Measurements from ENCODE around the gene SLC12A7.

The SLC12A7 gene

DNA sequence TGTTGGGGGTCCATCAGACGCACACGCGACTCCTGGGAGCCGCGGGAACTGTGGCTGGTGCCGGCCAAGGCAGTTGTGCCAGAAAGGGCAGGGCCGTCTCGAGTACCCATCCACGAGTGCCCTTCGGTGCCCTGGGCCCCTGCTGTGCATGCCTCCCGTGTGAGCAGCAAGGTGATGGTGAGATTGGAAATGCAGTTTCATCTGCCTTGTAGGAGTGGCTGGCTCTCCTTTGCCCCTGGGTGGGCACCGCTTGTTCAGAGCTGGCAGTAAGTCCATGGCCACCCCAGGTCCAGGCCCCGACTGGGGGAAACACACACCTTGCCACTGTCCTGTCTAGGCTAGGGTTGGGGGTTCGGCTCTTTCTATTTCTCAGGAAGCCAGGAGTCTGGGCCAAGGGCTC, 97.5 kb downstream of the SLC12A7 start:
- no peak overlapping the region for H3K9ac ChIP-seq (ENCODE audit: low read depth, low read length, poor library complexity, severe bottlenecking)
- H3F3A ChIP-seq (ENCODE audit: low read depth): no peaks in the 10 kb centered on the region
- H4K20me1 ChIP-seq (ENCODE audit: insufficient read depth, low read length, poor library complexity, severe bottlenecking): peaks cover 33% of the 10 kb centered on the region
- no peak overlapping the region for H3K4me2 ChIP-seq (ENCODE audit: low read depth, low read length, poor library complexity, severe bottlenecking)
- no peaks in the 10 kb centered on the region for H3K9me2 ChIP-seq (replicated peaks; ENCODE audit: low read depth, low read length)
- H3K79me2 ChIP-seq (ENCODE audit: insufficient read depth, low read length): peaks cover 50% of the 10 kb centered on the region
- no peak overlapping the region for H2AFZ ChIP-seq (ENCODE audit: low read length)
- peaks cover 19% of the 10 kb centered on the region for H3K4me1 ChIP-seq (ENCODE audit: insufficient read depth, low read length, poor library complexity, severe bottlenecking)
- no peaks in the 10 kb centered on the region; the same call in 1 of the 2 replicates for H3K36me3 ChIP-seq (ENCODE audit: insufficient read depth, low read length)
- no peak overlapping the region for H3K4me3 ChIP-seq (ENCODE audit: low read length, poor library complexity, severe bottlenecking)
- TF ChIP-seq, protein P1, sequence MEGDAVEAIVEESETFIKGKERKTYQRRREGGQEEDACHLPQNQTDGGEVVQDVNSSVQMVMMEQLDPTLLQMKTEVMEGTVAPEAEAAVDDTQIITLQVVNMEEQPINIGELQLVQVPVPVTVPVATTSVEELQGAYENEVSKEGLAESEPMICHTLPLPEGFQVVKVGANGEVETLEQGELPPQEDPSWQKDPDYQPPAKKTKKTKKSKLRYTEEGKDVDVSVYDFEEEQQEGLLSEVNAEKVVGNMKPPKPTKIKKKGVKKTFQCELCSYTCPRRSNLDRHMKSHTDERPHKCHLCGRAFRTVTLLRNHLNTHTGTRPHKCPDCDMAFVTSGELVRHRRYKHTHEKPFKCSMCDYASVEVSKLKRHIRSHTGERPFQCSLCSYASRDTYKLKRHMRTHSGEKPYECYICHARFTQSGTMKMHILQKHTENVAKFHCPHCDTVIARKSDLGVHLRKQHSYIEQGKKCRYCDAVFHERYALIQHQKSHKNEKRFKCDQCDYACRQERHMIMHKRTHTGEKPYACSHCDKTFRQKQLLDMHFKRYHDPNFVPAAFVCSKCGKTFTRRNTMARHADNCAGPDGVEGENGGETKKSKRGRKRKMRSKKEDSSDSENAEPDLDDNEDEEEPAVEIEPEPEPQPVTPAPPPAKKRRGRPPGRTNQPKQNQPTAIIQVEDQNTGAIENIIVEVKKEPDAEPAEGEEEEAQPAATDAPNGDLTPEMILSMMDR (conservative IDR thresholded peaks at IDR 0.05; ENCODE audit: low read length): no peak
- TF ChIP-seq EZH2phosphoT487 (IDR thresholded peaks at IDR 0.05; ENCODE audit: borderline replicate concordance): no peak
- H3K9me3 ChIP-seq (ENCODE audit: insufficient read depth, low read depth, low read length): no peaks in the 10 kb centered on the region
- no peaks in the 10 kb centered on the region for H3K27me3 ChIP-seq (ENCODE audit: insufficient read depth, low read length, poor library complexity, severe bottlenecking)

DNA sequence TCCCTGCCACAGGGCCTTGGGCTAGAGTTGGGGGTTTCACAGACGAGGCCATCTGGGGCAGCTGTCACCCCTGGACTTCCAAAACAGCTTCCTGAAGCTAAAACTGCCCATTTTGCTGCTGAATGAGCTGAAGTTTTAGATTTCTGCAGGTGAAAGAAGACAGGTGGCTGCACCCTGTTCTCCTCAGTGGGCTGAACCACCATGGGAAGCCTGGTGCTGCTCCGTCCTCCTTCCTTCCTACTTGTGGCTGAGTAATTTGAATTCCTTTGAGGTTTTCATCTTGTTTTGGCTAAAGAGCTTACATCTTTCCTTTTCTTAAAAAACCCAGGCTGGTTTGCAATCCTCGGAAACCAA, 97.9 kb downstream of the SLC12A7 start:
- Histone ChIP-seq H3K79me2 (ENCODE audit: insufficient read depth, low read length) (peaks cover 54% of the 10 kb centered on the region), H2AFZ (ENCODE audit: low read length) (no peak overlapping the region), H3K9ac (ENCODE audit: low read depth, low read length, poor library complexity, severe bottlenecking) (no peak overlapping the region), H3K9me3 (ENCODE audit: insufficient read depth, low read depth, low read length) (no peaks in the 10 kb centered on the region), H3K4me2 (ENCODE audit: low read depth, low read length, poor library complexity, severe bottlenecking) (no peak overlapping the region), H4K20me1 (ENCODE audit: insufficient read depth, low read length, poor library complexity, severe bottlenecking) (peaks cover 33% of the 10 kb centered on the region), H3K27me3 (ENCODE audit: insufficient read depth, low read length, poor library complexity, severe bottlenecking) (no peaks in the 10 kb centered on the region), H3K4me3 (ENCODE audit: low read length, poor library complexity, severe bottlenecking) (no peak overlapping the region), H3K36me3 (ENCODE audit: insufficient read depth, low read length) (no peaks in the 10 kb centered on the region; the same call in 1 of the 2 replicates), H3K9me2 (replicated peaks; ENCODE audit: low read depth, low read length) (no peaks in the 10 kb centered on the region), H3F3A (ENCODE audit: low read depth) (no peaks in the 10 kb centered on the region), H3K4me1 (ENCODE audit: insufficient read depth, low read length, poor library complexity, severe bottlenecking) (peaks cover 19% of the 10 kb centered on the region)
- TF ChIP-seq, protein P1 (conservative IDR thresholded peaks at IDR 0.05; ENCODE audit: low read length): no peak
- TF ChIP-seq EZH2phosphoT487 (IDR thresholded peaks at IDR 0.05; ENCODE audit: borderline replicate concordance): no peak

DNA sequence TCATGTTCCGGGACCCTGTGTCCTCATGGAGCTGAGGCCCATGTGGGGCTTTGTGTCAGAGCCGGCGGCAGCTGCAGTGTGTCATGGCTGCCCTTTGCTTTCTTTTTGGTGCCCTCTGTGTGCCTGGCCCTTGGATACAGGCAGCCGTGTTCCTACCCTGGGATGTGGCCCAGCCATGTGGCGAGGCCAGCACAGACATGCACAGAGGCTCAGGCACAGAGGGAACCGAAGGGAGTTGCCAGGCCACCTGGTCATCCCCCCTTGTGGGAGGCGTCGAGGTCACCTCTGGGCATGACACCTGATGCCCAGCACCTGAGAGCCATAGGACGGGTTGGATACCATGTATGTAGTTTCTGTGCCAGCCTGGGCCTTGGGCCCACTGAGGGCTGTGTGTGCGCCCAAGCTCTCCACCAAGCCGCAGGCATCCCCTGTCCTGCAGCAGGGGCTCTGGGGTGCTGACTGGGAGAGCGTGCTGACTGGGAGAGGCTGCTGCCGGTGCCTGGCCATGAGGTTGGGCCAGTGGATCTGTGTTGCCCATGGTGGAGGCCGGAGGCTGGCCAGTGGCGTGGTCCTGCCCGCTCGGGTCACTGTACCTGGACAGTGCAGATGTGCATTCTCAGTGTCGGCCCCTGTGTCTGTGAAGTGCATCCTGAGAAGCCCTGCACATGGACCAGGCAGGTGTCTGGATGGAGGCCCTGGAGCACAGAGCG, 98.5 kb downstream of the SLC12A7 start:
- TF ChIP-seq EZH2phosphoT487 (IDR thresholded peaks at IDR 0.05; ENCODE audit: borderline replicate concordance): no peak
- TF ChIP-seq, protein P1 (conservative IDR thresholded peaks at IDR 0.05; ENCODE audit: low read length): no peak
- H4K20me1 ChIP-seq (ENCODE audit: insufficient read depth, low read length, poor library complexity, severe bottlenecking): peaks cover 33% of the 10 kb centered on the region
- H3F3A ChIP-seq (ENCODE audit: low read depth): no peaks in the 10 kb centered on the region
- H2AFZ ChIP-seq (ENCODE audit: low read length): no peak overlapping the region
- H3K36me3 ChIP-seq (ENCODE audit: insufficient read depth, low read length): no peaks in the 10 kb centered on the region; the same call in 1 of the 2 replicates
- no peaks in the 10 kb centered on the region for H3K9me3 ChIP-seq (ENCODE audit: insufficient read depth, low read depth, low read length)
- no peak overlapping the region for H3K4me3 ChIP-seq (ENCODE audit: low read length, poor library complexity, severe bottlenecking)
- H3K4me2 ChIP-seq (ENCODE audit: low read depth, low read length, poor library complexity, severe bottlenecking): no peak overlapping the region
- peaks cover 21% of the 10 kb centered on the region for H3K4me1 ChIP-seq (ENCODE audit: insufficient read depth, low read length, poor library complexity, severe bottlenecking)
- H3K9me2 ChIP-seq (replicated peaks; ENCODE audit: low read depth, low read length): no peaks in the 10 kb centered on the region
- H3K27me3 ChIP-seq (ENCODE audit: insufficient read depth, low read length, poor library complexity, severe bottlenecking): no peaks in the 10 kb centered on the region
- H3K79me2 ChIP-seq (ENCODE audit: insufficient read depth, low read length): peaks cover 54% of the 10 kb centered on the region
- no peak overlapping the region for H3K9ac ChIP-seq (ENCODE audit: low read depth, low read length, poor library complexity, severe bottlenecking)

Measured in Loucy (cell line).